ENCODE measurements around the gene EHD1. TPM values are rescaled to one million over a fixed set of nuclear protein-coding genes. Genes with fewer than 3 reads are reported as not detected.

The EHD1 gene
- polyA plus RNA-seq, 3 donors: 44.6 to 63.5 (median 49.4) TPM

DNA sequence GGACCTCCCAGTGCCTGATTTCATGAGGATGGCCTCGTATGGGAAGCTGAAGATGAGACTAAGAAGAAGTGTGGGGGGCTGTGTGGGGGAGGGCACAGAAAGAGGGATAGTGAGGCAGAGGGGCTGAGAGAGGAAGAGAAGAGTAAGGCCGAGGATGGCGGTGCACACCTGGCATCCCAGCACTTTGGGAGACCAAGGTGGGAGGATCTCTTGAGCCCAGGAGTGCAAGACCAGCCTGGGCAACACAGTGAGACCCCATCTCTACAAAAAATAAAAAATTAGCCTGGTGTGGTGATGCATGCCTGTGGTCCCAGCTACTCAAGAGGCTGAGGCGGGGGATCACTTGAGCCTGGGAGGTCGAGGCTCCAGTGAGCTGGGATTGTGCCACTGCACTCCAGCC is 13.5 kb upstream of the EHD1 start:
- no peak for DNase-seq (ENCODE audit: low read depth in 3 of 3, low spot score in 2 of 3)

DNA sequence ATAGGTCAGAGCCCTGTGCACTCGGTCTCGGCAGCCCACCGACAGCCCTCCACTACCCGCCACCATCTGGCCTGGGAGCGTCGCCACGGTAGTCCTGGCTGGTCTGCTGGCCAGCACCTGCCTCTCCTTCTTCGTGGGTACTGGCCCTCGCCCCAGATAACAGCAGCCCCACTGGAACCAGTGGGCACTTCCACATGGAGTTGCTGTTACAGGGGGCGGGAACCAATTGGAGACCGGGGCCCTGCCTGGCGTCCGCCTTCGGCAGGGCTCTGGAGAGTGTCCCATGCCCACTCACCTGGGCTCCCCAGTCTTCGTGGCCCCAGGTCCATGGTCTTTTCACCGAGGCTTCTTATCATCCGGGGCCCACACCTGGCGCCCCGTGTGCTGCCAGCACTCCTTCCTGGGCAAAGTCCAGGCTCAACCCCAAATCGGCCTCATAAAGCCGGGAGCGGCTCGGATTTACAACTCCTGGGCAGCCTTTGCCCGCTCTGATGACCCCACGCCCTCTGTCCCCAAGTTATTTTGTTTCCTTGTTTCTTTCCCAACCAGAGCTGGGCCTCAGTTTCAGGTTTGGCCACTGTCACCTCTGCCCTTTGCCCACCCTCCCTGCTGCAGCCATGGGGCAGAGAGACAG is 12.9 kb upstream of the EHD1 start:
- no peak for DNase-seq (ENCODE audit: low read depth in 3 of 3, low spot score in 2 of 3)

GRCh38 chr11:64890522-64890939 is 12.1 kb upstream of the EHD1 start:
- no peak for DNase-seq (ENCODE audit: low read depth in 3 of 3, low spot score in 2 of 3)

GRCh38 chr11:64888729-64889511 is 10.5 kb upstream of the EHD1 start:
- DNase-seq (ENCODE audit: low read depth in 3 of 3, low spot score in 2 of 3): no peak

- DNase-seq (ENCODE audit: low read depth in 3 of 3, low spot score in 2 of 3): no peak
Observed at GRCh38 chr11:64888406-64888728, 9.9 kb upstream of the EHD1 start.

DNA sequence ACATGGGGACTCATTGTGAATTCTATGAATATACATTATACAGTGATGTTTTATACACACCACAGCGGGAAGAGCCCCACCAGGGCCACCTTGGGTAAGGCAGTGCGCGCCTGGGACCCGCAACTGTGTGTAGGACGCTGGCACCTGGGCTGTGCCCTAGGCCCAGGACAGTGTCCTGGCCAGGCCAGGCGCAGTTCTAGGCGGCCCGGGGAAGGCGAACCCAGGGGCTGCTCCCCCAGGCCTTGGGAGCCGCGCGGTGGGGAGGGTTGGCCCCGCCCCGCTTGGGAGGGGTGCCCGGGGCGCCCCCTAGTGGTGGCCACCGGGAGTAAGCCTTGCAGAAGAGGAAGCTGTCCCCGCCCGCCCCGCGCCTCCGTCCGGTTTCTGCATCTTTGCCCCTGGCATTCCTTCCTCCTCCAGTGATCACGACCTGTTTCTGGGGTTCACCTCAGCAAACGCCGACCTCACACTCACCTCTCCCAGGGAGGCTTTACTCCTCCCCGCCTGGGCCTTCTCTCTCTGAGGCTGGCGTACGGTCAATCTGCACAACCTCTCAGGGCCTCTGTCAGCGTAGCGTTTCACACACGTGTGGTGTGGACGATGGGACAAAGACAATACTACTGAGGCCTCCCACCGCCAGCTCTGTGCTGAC is 9.5 kb upstream of the EHD1 start:
- no peak for DNase-seq (ENCODE audit: low read depth in 3 of 3, low spot score in 2 of 3)

GRCh38 chr11:64887234-64887756 is 8.9 kb upstream of the EHD1 start:
- DNase-seq (ENCODE audit: low read depth in 3 of 3, low spot score in 2 of 3): no peak

DNA sequence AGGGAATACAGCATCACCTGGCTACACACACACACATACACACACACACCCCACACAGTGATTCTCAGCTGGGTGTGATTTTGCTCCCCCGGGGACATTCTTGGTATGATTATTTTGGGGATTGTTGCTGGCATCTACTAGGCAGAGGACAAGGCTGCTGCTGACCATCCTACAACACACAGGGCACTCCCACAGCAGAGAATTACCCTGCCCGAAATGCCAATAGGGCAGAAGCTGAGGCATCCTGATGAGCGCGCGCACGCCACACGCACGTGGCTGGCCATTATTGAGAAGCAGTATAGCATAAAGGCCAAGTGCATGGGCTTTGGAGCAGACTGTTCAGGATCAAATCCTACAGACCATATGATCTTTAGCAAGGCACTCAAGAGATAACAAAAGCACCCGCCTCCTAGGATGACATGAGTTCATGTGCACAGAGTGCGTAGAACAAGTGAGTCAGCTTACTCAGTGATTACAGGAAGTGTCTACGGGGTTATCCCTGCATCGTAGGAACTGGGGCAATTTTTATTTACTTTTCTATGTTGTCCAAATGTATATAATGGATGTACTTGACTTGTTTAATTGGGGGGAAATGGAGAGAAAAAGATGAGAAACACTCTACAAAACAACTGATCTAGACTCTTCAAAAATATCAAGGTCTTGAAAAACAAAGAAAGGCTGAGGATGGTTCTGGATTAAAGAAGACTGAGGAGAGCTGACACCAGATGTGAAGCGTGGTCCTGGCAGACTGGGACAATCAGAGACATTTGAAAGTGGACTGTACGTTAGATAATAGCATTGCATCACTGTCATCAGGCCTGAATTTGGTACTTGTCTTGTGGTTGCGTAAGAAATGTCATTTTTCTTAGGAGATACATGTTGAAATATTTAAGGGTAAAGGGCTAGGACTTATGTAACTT is 7.2 kb upstream of the EHD1 start:
- no peak for DNase-seq (ENCODE audit: low read depth in 3 of 3, low spot score in 2 of 3)

DNA sequence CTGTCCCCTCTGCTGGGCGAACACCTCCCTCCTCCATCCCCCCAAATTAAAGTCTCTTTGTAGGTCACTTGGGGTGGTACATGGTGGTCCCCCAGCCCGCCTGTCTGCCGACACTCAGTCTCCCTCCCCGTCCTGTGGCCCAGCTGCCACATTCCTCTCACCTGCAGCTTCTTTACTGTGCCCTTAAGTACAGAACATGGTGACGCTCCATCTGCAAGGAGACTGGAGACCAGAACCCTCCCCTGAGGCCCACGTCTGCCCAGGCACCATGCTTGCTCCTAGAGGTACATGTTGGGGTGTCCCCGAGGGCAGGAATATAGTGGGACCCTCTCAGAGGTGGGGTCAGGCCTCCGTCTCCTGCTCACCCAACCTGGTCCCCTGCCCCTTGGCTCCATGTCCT is 5.6 kb upstream of the EHD1 start:
- no peak for DNase-seq (ENCODE audit: low read depth in 3 of 3, low spot score in 2 of 3)

- DNase-seq (ENCODE audit: low read depth in 3 of 3, low spot score in 2 of 3): no peak
Observed at GRCh38 chr11:64883575-64883974, 5.2 kb upstream of the EHD1 start.

DNA sequence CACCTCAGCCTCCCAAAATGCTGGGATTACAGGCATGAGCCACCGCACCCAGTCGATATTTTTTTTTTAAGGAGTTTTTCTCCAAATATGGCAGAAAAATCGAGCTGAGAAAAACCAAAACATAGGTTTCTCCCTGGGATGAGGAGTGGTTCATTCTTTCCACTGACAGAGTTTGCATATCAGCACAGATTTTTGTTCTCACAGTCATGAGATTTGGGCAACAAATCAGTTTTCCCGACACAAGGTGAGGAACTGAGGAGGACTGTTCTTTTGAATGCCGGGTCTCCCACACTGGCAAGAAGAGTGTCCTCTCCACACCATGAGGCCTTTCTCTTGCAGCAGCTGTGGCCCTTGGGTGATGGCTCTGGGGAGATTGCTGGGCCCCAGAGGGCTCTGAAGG is 3.8 kb upstream of the EHD1 start:
- no peak for DNase-seq (ENCODE audit: low read depth in 3 of 3, low spot score in 2 of 3)

GRCh38 chr11:64881476-64881875 is 3.1 kb upstream of the EHD1 start:
- DNase-seq (ENCODE audit: low read depth in 3 of 3, low spot score in 2 of 3): no peak

DNA sequence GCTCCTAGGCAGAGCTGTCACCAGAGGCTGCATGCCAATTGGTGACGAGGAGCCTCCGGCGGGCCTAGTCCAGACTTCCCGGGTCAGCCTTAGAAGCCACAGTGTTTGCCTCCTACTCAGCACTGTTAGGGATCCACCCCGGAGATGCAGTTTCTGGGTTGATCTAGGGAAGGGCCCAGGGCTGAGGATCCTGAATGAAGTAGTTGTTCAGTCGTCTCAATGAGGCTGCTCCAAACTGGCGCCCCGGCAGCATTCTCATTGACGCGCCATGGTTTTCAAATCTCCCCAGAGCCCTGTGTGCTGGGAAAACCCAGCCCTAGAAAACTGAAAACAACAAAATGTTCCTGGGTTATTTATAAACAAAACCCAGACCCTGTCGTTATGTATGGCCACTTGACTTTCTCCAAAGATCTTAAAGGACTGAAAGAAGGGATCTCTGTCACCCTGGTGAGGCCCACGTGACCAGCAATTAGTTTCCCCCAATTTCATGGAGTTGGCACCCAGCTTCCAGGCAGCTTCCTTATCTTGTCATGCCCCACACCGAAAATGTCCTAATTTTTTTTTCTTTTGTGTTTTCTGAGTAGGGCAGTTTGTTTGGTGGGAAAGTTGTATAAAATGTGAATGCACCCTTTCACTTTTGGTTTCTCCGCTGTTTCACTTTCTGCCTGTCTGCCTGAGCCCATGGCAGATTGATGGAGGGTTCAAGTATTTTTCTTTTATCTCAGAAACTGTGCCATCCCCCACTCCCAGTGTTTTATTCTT is 2.0 kb upstream of the EHD1 start:
- no peak for DNase-seq (ENCODE audit: low read depth in 3 of 3, low spot score in 2 of 3)

GRCh38 chr11:64879244-64879900 is 951 bp upstream of the EHD1 start:
- no peak for DNase-seq (ENCODE audit: low read depth in 3 of 3, low spot score in 2 of 3)

DNA sequence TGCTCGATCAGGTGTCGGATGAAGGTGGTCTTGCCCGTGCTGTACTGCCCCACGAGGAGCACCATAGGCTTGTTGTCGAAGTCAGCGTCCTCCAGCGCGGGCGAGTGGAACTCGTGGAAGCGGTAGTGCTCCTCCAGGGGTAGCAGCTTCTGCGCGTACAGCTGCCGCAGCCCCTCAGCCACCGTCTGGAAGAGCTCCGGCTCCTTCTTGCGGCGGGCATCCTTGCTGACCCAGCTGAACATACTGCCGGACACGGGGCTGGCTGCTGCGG is 263 bp downstream of the EHD1 start:
- no peak for DNase-seq (ENCODE audit: low read depth in 3 of 3, low spot score in 2 of 3)

GRCh38 chr11:64877390-64878222 is 815 bp downstream of the EHD1 start:
- no peak for DNase-seq (ENCODE audit: low read depth in 3 of 3, low spot score in 2 of 3)

- no peak for DNase-seq (ENCODE audit: low read depth in 3 of 3, low spot score in 2 of 3)
Observed at GRCh38 chr11:64876835-64877341, 1.5 kb downstream of the EHD1 start.

DNA sequence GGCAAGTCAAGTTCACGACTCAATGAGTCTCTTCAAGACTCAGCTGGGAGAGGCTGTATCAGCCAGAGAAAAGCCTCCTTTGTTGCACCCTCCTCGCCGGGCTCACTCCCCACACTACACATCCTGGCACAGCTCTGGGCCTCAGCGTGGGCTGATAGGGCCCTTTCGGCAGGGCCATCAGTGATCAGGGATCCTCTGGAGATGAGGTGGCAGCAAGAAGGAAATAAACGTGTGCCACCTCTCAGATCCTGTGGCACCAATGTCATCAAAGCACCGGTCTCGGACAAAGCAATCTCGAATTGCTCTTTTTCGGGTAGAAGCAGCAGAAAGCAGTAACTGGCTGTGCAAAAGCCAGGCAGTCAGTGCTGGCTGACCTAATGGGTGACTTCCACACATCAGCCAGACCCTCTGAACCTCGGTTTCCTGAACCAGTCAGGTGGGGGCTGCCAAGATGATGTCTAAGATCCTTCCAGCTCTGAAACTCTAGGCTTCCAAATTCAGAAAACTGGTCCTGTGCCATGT is 2.1 kb downstream of the EHD1 start:
- no peak for DNase-seq (ENCODE audit: low read depth in 3 of 3, low spot score in 2 of 3)
